ENCODE measurements around the gene EFNA5. TPM values are rescaled to one million over a fixed set of nuclear protein-coding genes. Genes with fewer than 3 reads are reported as not detected.

EFNA5 gene
- total and polyA plus RNA-seq, 2 experiments from 2014 or later: 8.5 to 18.8 TPM

DNA sequence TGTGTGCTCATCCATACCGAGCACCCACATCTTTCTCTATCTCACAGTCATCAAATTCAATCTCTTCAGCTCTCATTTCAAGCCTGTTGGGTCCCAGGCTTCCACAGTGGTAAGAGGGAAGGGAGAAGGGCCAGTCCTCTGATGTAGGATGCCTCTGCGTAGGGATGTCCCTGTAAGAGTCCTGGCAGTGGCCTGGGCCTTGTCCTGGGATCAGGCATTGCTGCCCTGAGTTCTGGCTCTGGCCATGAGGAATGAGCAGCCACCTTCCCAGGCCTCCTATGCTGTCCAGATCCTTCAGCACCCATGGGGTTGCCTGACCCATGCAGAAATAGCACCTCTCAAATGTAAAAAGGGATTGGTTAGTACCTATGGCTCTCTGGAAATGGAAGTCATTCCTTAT lies 121.2 kb downstream of the EFNA5 start:
- H3K79me2 ChIP-seq: peaks cover 77% of the 10 kb centered on the region
- H3K36me3 ChIP-seq (replicated peaks; ENCODE audit: insufficient read depth, low read depth): no peaks in the 10 kb centered on the region
- H3K9me2 ChIP-seq (replicated peaks; ENCODE audit: insufficient read depth): no peaks in the 10 kb centered on the region
- no peak overlapping the region for H2AFZ ChIP-seq
- H3K27me3 ChIP-seq: no peaks in the 10 kb centered on the region
- H3K4me1 ChIP-seq (ENCODE audit: insufficient read depth): no peaks in the 10 kb centered on the region
- TF ChIP-seq EZH2phosphoT487 (IDR thresholded peaks at IDR 0.05; ENCODE audit: low read depth, severe bottlenecking, unreplicated experiment) (no peak), CTCF (IDR thresholded peaks at IDR 0.05; ENCODE audit: poor library complexity) (no peak), EZH2 (IDR thresholded peaks at IDR 0.05; ENCODE audit: borderline replicate concordance) (no peak)
- DNase-seq (ENCODE audit: low spot score): no peak
- H3K9me3 ChIP-seq (ENCODE audit: low read depth): no peaks in the 10 kb centered on the region
- H3K4me3 ChIP-seq: no peak overlapping the region
- no peak overlapping the region for H3K27ac ChIP-seq
- no peaks in the 10 kb centered on the region for H4K20me1 ChIP-seq (ENCODE audit: insufficient read depth, poor library complexity, severe bottlenecking)
- WGBS (ENCODE audit: low lambda C conversion rate, missing lambda C conversion rate): 98% methylated on average over 2 of the region's 2 CpGs
- H3K4me2 ChIP-seq: no peak overlapping the region

DNA sequence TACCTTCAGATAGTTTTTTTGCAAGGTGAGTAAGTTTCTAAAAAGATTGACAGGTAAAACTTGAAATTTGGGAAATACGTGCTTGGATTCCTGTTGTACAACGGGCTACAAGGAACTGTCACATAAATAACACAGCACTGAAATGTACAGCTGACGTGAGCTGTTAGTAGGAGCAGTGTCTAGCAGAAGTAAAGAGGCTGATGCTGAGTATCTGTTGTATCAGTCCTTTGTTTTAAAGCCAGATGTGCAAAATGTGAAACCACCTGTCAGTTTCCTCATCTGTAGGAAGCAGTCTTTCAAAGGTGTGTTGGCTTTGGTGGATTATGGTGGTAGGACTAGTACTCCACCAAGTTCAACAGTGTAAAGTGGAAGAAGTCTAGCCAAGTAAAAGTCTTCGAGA lies 122.3 kb downstream of the EFNA5 start:
- H4K20me1 ChIP-seq (ENCODE audit: insufficient read depth, poor library complexity, severe bottlenecking): no peaks in the 10 kb centered on the region
- no peaks in the 10 kb centered on the region for H3K36me3 ChIP-seq (replicated peaks; ENCODE audit: insufficient read depth, low read depth)
- H3K9me2 ChIP-seq (replicated peaks; ENCODE audit: insufficient read depth): no peaks in the 10 kb centered on the region
- no peaks in the 10 kb centered on the region for H3K9me3 ChIP-seq (ENCODE audit: low read depth)
- no peak overlapping the region for H2AFZ ChIP-seq
- H3K27me3 ChIP-seq: no peaks in the 10 kb centered on the region
- peaks cover 75% of the 10 kb centered on the region for H3K79me2 ChIP-seq
- no peak overlapping the region for H3K4me3 ChIP-seq
- no peak for TF ChIP-seq EZH2 (IDR thresholded peaks at IDR 0.05; ENCODE audit: borderline replicate concordance)
- no peak for TF ChIP-seq CTCF (IDR thresholded peaks at IDR 0.05; ENCODE audit: poor library complexity)
- TF ChIP-seq EZH2phosphoT487 (IDR thresholded peaks at IDR 0.05; ENCODE audit: low read depth, severe bottlenecking, unreplicated experiment): no peak
- WGBS (ENCODE audit: low lambda C conversion rate, missing lambda C conversion rate): 92% methylated on average over 4 of the region's 4 CpGs
- DNase-seq (ENCODE audit: low spot score): no peak
- no peak overlapping the region for H3K27ac ChIP-seq
- peaks cover 2% of the 10 kb centered on the region for H3K4me1 ChIP-seq (ENCODE audit: insufficient read depth)
- no peak overlapping the region for H3K4me2 ChIP-seq

GRCh38 chr5:107546719-107547118 lies 124.0 kb downstream of the EFNA5 start:
- H3K27me3 ChIP-seq: no peaks in the 10 kb centered on the region
- no peaks in the 10 kb centered on the region for H3K9me3 ChIP-seq (ENCODE audit: low read depth)
- no peaks in the 10 kb centered on the region for H3K36me3 ChIP-seq (replicated peaks; ENCODE audit: insufficient read depth, low read depth)
- H3K4me1 ChIP-seq (ENCODE audit: insufficient read depth): peaks cover 16% of the 10 kb centered on the region
- H2AFZ ChIP-seq: no peak overlapping the region
- H3K4me2 ChIP-seq: no peak overlapping the region
- WGBS (ENCODE audit: low lambda C conversion rate, missing lambda C conversion rate): 95% methylated on average over 1 of the region's 1 CpG
- no peaks in the 10 kb centered on the region for H3K9me2 ChIP-seq (replicated peaks; ENCODE audit: insufficient read depth)
- H3K79me2 ChIP-seq: peaks cover 62% of the 10 kb centered on the region
- no peak for DNase-seq (ENCODE audit: low spot score)
- H3K4me3 ChIP-seq: no peak overlapping the region
- H4K20me1 ChIP-seq (ENCODE audit: insufficient read depth, poor library complexity, severe bottlenecking): no peaks in the 10 kb centered on the region
- H3K27ac ChIP-seq: no peak overlapping the region
- TF ChIP-seq EZH2phosphoT487 (IDR thresholded peaks at IDR 0.05; ENCODE audit: low read depth, severe bottlenecking, unreplicated experiment) (no peak), CTCF (IDR thresholded peaks at IDR 0.05; ENCODE audit: poor library complexity) (no peak), EZH2 (IDR thresholded peaks at IDR 0.05; ENCODE audit: borderline replicate concordance) (no peak)

DNA sequence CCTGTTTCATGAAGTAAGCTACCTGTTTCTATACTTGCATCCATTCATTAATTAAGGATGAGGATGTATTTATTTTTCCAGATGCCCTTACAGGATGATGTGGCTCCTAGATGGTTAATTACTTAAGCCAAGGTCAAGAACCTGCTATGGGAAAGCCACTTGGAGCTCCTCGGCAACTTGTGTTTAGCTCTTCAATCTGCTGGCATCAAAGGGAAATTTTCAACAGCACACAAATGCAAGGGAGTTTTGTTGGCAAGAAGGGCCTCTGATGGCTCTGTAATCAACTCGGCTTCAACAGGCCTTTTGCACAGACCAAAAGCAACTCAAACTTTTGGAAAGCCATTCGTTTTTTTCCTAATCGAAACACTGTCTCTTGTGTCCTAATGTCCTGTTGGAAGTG lies 125.3 kb downstream of the EFNA5 start:
- no peaks in the 10 kb centered on the region for H3K9me2 ChIP-seq (replicated peaks; ENCODE audit: insufficient read depth)
- no peak overlapping the region for H3K4me2 ChIP-seq
- no peaks in the 10 kb centered on the region for H3K36me3 ChIP-seq (replicated peaks; ENCODE audit: insufficient read depth, low read depth)
- H3K4me1 ChIP-seq (ENCODE audit: insufficient read depth): peaks cover 16% of the 10 kb centered on the region
- no peaks in the 10 kb centered on the region for H3K27me3 ChIP-seq
- no peak for DNase-seq (ENCODE audit: low spot score)
- H3K4me3 ChIP-seq: no peak overlapping the region
- H3K79me2 ChIP-seq: peaks cover 55% of the 10 kb centered on the region
- TF ChIP-seq CTCF (IDR thresholded peaks at IDR 0.05; ENCODE audit: poor library complexity) (no peak), EZH2 (IDR thresholded peaks at IDR 0.05; ENCODE audit: borderline replicate concordance) (no peak), EZH2phosphoT487 (IDR thresholded peaks at IDR 0.05; ENCODE audit: low read depth, severe bottlenecking, unreplicated experiment) (no peak)
- no peak overlapping the region for H3K27ac ChIP-seq
- no peaks in the 10 kb centered on the region for H3K9me3 ChIP-seq (ENCODE audit: low read depth)
- no peak overlapping the region for H2AFZ ChIP-seq
- WGBS (ENCODE audit: low lambda C conversion rate, missing lambda C conversion rate): 87% methylated on average over 4 of the region's 4 CpGs
- H4K20me1 ChIP-seq (ENCODE audit: insufficient read depth, poor library complexity, severe bottlenecking): no peaks in the 10 kb centered on the region
